ENCODE data around the gene PTGR3. TPM values are rescaled to one million over a fixed set of nuclear protein-coding genes. Genes with fewer than 3 reads are reported as not detected.

The PTGR3 gene
- total RNA-seq, 1 donor from 2014 or later = 26.3 TPM

DNA sequence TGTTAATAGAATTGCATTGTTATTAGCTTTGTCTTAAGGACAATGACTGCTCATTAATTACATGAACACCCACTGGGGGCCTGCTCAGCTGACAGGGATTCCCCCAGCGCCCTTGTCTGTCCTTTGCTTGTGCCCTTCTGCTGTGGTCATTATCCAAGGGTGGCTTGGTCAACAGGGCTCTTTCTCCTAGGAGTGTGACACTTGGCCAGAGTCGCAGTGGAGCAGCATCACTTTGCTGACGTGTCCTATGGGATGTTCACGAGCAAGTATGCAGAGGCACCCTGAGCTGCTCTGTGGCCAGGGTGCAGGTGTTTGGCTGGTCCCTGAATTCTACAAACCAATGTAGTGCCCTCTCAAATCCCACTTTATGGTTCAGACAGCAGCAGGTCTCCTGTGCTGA is 46.0 kb downstream of the PTGR3 start:
- H3K27ac Mint-ChIP-seq (ENCODE audit: unreplicated experiment) = no peak overlapping the region
- TF ChIP-seq, protein P1, sequence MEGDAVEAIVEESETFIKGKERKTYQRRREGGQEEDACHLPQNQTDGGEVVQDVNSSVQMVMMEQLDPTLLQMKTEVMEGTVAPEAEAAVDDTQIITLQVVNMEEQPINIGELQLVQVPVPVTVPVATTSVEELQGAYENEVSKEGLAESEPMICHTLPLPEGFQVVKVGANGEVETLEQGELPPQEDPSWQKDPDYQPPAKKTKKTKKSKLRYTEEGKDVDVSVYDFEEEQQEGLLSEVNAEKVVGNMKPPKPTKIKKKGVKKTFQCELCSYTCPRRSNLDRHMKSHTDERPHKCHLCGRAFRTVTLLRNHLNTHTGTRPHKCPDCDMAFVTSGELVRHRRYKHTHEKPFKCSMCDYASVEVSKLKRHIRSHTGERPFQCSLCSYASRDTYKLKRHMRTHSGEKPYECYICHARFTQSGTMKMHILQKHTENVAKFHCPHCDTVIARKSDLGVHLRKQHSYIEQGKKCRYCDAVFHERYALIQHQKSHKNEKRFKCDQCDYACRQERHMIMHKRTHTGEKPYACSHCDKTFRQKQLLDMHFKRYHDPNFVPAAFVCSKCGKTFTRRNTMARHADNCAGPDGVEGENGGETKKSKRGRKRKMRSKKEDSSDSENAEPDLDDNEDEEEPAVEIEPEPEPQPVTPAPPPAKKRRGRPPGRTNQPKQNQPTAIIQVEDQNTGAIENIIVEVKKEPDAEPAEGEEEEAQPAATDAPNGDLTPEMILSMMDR (IDR thresholded peaks at IDR 0.05; ENCODE audit: unreplicated experiment) = no peak
- DNase-seq (ENCODE audit: low spot score) = no peak
- H3K4me3 Mint-ChIP-seq (ENCODE audit: unreplicated experiment) = no peak overlapping the region
- H3K4me1 Mint-ChIP-seq (ENCODE audit: unreplicated experiment) = no peaks in the 10 kb centered on the region
- peaks cover 3% of the 10 kb centered on the region for H3K27me3 Mint-ChIP-seq (ENCODE audit: unreplicated experiment)
- no peaks in the 10 kb centered on the region for H3K36me3 Mint-ChIP-seq (ENCODE audit: low read depth, unreplicated experiment)
- no peaks in the 10 kb centered on the region for H3K9me3 Mint-ChIP-seq (ENCODE audit: unreplicated experiment)

DNA sequence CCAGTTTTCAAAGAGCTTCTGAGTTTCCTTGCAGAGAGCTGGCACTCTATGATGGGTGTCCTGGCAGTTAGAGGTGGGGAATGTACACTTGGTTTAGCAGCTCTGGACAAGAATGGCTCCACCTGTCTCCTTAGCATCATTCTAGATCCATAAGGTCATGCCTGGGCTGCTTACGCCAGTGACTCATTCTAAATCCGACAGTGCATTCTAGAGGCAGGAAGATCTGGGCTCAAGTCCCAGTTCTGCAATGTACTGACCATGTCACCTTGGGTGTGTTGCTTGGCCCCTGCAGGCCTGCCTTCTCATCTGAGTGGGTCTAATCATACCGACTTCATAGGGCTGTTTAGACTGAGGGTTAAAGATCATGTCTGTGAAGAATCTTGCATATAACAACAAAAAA is 46.5 kb downstream of the PTGR3 start:
- Mint-ChIP-seq H3K27me3 (ENCODE audit: unreplicated experiment) (peaks cover 3% of the 10 kb centered on the region), H3K36me3 (ENCODE audit: low read depth, unreplicated experiment) (no peaks in the 10 kb centered on the region), H3K4me3 (ENCODE audit: unreplicated experiment) (no peak overlapping the region), H3K27ac (ENCODE audit: unreplicated experiment) (no peak overlapping the region), H3K4me1 (ENCODE audit: unreplicated experiment) (no peaks in the 10 kb centered on the region), H3K9me3 (ENCODE audit: unreplicated experiment) (no peaks in the 10 kb centered on the region)
- TF ChIP-seq, protein P1 (IDR thresholded peaks at IDR 0.05; ENCODE audit: unreplicated experiment) = no peak
- no peak for DNase-seq (ENCODE audit: low spot score)

DNA sequence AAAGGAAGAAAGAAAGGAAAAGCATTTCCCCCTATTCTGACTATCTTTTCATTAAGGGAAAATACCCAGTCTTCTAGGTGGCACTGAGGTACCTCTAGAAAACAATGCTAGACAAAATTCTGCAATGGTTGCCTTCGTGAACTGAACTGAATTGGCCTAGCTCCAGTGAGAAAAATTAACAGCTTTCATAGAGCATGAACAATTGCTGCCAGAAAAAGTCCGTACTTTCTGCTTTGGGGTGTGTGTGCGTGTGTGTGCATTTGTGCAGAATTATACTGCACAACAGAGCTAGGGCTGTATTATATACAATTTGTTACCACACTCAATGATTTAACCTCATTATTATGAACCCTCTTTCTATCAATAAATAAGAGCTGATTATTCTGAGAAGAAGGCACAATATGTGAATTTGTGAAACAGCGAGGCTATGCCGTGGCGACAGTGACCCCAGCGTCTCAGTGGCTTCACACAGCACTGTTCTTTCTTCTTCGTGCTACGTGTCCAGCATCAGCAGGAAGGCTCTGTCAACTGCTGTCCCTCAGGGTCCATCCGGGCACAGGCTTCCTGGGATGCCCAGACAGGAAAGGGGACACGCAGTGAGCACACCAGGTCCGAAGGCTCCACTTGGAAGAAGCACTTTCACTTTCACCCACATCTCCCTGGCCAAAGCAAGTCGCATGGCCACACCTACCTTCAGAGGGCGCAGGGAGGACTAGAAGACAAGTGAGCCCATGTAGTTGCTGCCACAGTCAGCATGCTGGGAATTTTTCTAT is 47.5 kb downstream of the PTGR3 start:
- H3K36me3 Mint-ChIP-seq (ENCODE audit: low read depth, unreplicated experiment) = no peaks in the 10 kb centered on the region
- no peak for DNase-seq (ENCODE audit: low spot score)
- no peaks in the 10 kb centered on the region for H3K4me1 Mint-ChIP-seq (ENCODE audit: unreplicated experiment)
- peaks cover 3% of the 10 kb centered on the region for H3K27me3 Mint-ChIP-seq (ENCODE audit: unreplicated experiment)
- H3K27ac Mint-ChIP-seq (ENCODE audit: unreplicated experiment) = no peak overlapping the region
- TF ChIP-seq, protein P1 (IDR thresholded peaks at IDR 0.05; ENCODE audit: unreplicated experiment) = no peak
- no peaks in the 10 kb centered on the region for H3K9me3 Mint-ChIP-seq (ENCODE audit: unreplicated experiment)
- H3K4me3 Mint-ChIP-seq (ENCODE audit: unreplicated experiment) = no peak overlapping the region

DNA sequence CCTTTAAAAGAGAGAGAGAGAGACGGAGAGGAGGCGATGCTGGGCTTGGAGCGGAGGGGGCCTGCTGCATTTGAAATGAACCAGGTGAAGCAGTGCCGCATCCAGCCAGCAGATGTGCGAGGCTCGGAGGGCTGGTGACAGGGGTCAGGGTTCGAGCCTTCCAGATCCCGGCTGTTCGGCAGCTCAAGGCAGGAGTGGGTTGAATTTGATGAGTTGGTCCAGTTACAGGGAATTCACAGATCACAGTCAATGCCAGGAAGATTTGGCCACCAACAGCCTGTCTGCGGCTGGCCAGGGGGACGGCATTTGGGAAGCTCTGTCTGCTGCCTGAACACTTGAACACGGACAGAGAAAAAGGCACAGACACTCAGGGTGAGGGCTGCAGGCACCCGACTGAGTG is 48.6 kb downstream of the PTGR3 start:
- H3K4me1 Mint-ChIP-seq (ENCODE audit: unreplicated experiment) = peaks cover 4% of the 10 kb centered on the region
- H3K27ac Mint-ChIP-seq (ENCODE audit: unreplicated experiment) = no peak overlapping the region
- no peaks in the 10 kb centered on the region for H3K9me3 Mint-ChIP-seq (ENCODE audit: unreplicated experiment)
- TF ChIP-seq, protein P1 (IDR thresholded peaks at IDR 0.05; ENCODE audit: unreplicated experiment) = no peak
- H3K4me3 Mint-ChIP-seq (ENCODE audit: unreplicated experiment) = no peak overlapping the region
- H3K27me3 Mint-ChIP-seq (ENCODE audit: unreplicated experiment) = peaks cover 5% of the 10 kb centered on the region
- DNase-seq (ENCODE audit: low spot score) = no peak
- H3K36me3 Mint-ChIP-seq (ENCODE audit: low read depth, unreplicated experiment) = no peaks in the 10 kb centered on the region

DNA sequence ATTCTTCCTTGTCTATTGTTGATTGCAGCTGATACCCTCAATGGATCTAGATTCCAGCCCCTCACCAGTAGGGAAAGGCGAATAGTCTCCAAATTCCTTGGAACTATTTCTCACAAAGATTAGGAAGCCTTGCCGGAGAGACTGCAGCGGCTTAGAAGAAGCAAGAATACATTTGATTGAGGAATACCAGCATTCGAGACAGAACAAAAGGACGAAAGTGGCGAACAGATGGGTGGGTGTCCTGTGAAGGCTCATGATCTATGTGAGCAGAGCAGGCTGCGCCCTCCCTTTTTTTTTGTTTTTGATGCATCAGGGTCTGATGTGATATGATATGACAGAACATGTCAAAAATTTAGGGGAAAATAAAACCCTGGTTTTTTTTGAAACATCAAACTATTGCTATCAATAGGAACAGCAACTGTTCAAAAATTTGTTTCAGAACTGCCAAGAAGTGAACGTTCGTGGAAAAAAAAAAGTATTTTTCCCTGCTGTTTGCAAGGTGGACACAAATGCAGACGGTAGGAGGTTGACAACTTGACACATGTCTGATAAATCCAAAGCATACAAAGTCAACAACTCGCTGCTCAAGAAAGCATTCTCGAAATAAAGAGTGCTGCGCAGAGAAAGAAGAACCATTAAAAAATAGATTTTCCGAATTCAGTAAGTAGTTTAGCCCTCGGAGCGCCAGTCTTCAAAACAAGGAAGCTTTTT is 49.1 kb downstream of the PTGR3 start:
- no peak for DNase-seq (ENCODE audit: low spot score)
- Mint-ChIP-seq H3K9me3 (ENCODE audit: unreplicated experiment) (no peaks in the 10 kb centered on the region), H3K27ac (ENCODE audit: unreplicated experiment) (no peak overlapping the region), H3K4me1 (ENCODE audit: unreplicated experiment) (peaks cover 4% of the 10 kb centered on the region), H3K4me3 (ENCODE audit: unreplicated experiment) (no peak overlapping the region), H3K36me3 (ENCODE audit: low read depth, unreplicated experiment) (no peaks in the 10 kb centered on the region), H3K27me3 (ENCODE audit: unreplicated experiment) (peaks cover 5% of the 10 kb centered on the region)
- TF ChIP-seq, protein P1 (IDR thresholded peaks at IDR 0.05; ENCODE audit: unreplicated experiment) = no peak
